Coronary artery (tissue), 2 donors: ENCODE measurements around the gene SLC4A7.
"Not testable (repeated sequence)": the region's sequence is repeated elsewhere in the genome, so short reads cannot be mapped to it uniquely, and the experiment has no call there.

Experiments used
- DNase-seq: peaks from one replicate; pipeline ENCODE4 v3.0.0-alpha.2; 2017; ENCODE audit warnings: low spot score
- H3K27ac ChIP-seq, 2 donors: fragments of 200-600 bp; sonication (generic); one replicate each; pipeline ENCODE4 v1.5.1; 2016 to 2019
- H3K4me3 ChIP-seq: fragments of 200-600 bp; sonication (generic); 2 replicates; pipeline ENCODE4 v1.5.1; 2016; ENCODE audit warnings: mild to moderate bottlenecking, moderate library complexity
- TF ChIP-seq, protein P1 (sequence below): fragments of 200-600 bp; sonication (generic); IDR thresholded peaks from one replicate; pipeline ENCODE4 v1.5.1; 2019; ENCODE audit warnings: antibody characterized with exemption

Gene SLC4A7

DNA sequence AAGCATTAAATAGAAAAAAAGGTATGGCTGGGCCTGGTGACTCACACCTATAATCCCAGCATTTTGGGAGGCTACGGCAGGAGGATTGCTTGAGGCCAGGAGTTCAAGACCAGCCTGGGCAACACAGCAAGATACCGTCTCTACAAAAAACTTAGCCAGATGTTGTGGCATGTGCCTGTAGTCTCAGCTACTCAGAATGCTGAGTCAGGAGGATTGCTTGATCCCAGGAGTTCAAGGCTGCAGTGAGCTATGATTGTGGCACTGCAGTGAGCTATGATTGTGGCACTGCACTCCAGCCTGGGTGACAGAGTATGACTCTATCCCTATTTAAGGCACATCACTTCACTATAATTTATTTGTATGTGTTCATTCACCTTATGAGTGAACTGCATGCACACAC, 54.3 kb downstream of the SLC4A7 start:
- TF ChIP-seq, protein P1, sequence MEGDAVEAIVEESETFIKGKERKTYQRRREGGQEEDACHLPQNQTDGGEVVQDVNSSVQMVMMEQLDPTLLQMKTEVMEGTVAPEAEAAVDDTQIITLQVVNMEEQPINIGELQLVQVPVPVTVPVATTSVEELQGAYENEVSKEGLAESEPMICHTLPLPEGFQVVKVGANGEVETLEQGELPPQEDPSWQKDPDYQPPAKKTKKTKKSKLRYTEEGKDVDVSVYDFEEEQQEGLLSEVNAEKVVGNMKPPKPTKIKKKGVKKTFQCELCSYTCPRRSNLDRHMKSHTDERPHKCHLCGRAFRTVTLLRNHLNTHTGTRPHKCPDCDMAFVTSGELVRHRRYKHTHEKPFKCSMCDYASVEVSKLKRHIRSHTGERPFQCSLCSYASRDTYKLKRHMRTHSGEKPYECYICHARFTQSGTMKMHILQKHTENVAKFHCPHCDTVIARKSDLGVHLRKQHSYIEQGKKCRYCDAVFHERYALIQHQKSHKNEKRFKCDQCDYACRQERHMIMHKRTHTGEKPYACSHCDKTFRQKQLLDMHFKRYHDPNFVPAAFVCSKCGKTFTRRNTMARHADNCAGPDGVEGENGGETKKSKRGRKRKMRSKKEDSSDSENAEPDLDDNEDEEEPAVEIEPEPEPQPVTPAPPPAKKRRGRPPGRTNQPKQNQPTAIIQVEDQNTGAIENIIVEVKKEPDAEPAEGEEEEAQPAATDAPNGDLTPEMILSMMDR = no peak
- Histone ChIP-seq H3K27ac (no peak overlapping the region), H3K4me3 (no peak overlapping the region)
- no peak for DNase-seq

DNA sequence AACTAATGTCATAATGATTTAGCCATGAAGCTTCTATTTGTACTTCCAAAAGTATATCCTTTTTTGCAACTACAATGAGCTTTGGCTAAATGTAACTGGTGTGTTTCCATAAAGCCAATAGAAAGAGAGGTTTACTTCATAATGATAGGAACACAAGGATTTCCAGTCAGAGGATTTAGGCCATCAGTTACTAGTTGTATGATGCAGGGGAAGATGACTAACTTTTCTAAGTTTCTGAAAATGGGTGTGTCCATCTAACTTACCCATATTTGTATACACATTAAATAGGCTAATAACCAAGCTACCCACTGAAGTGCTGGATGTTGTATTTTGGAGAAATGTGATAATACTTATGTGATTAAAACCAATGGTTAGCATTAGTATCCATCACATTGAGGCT, 55.7 kb downstream of the SLC4A7 start:
- no peak overlapping the region for H3K27ac ChIP-seq

DNA sequence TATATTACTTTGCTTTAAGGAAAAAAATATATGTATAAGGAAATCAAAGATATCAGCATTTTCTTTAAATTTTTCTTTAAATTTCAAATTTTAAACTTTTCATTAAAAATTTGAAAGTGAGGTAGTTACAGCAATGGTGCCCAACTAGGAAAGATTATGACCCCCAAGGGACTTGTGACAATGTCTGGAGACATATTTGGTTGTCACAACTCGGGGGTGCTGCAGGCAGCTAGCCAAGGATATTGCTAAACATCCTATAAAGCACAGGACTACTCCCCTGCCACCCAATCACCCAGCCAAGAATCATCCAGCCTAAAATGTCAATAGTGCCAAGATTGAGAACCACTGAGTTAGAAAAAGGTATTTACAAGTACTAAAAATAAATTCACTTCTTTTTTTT, 57.3 kb downstream of the SLC4A7 start:
- H3K27ac ChIP-seq = no peak overlapping the region
- H3K4me3 ChIP-seq = no peak overlapping the region
- TF ChIP-seq, protein P1 = no peak
- DNase-seq = no peak

More for the DNA sequence above, 55.7 kb downstream of the SLC4A7 start:
- TF ChIP-seq, protein P1 = no peak
- no peak overlapping the region for H3K4me3 ChIP-seq
- DNase-seq = no peak

DNA sequence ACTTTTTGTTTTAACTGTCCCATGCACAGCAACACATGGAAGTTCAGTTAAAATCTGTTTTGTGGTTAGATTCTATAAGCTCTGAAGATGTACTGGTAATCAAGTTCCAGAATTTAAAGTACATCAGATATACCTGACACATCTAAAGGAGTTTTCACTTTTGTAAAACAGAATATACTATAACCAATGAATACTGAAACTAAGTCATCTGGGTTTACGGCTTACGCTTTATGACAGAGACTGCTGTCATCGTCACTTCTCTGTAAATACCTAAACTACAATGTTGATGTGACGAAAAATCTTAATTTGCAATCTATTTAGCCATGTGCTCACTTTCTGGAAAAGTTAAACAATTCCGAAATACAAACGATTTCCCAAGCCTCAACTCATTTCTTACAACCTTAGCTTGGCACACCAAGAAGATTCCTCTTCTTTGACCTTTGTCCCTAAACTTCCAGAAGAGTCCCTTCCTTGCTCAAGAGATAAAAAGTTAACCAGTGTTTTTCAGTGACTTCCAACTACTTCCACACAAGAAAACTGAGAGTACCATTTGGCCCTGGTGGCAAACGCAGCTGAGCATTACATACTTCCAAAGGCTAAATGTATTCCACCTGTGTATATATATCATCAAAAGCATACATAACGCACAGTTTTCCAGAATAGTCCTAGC, 58.2 kb downstream of the SLC4A7 start:
- TF ChIP-seq, protein P1 = no peak

DNA sequence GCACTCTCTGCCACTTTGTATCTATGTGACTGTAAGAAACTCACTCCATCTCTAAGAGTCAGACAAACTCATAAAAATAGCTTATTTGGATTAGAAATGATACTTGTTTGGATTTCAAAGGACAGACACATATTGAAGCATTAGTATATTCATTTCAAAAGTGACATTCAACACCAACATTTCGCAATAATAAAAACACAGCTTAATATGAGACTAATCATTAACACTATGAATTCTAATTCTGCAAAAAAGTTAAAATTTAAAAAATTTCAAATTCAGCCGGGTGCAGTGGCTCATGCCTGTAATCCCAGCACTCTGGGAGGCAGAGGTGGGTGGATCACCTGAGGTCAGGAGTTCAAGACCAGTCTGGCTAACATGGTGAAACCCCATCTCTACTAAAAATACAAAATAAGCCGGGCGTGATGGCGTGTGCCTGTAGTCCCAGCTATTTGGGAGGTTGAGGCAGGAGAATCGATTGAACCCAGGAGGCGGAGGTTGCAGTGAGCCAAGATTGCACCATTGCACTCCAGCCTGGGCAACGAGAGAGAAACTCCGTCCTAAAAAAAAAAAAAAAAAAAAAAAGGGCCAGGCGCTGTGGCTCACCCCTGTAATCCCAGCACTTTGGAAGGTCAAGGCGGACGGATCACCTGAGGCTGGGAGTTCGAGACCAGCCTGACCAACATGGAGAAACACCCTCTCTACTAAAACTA, 59.2 kb downstream of the SLC4A7 start:
- DNase-seq, H3K4me3 ChIP-seq, H3K27ac ChIP-seq: not testable (repeated sequence)

More for the DNA sequence above, 58.2 kb downstream of the SLC4A7 start:
- DNase-seq = no peak
- no peak overlapping the region for H3K27ac ChIP-seq
- no peak overlapping the region for H3K4me3 ChIP-seq

DNA sequence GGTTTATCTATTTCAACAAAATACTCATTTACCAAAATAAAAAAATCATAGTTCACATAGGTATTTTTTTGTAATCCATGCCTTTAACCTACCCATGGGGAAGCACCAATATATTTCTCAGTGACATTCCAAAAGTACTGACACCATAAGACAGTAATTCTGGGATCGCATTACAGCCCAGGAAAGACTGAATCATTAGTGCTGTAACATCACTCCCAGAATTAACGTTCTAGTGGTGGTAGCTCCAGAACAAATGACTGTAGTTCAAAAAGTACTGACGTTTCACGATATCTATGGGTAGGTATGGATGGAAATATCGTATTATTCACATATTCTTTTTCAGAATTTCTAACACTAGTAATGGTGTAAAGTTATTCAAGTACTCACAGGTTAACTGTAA, 60.7 kb downstream of the SLC4A7 start:
- TF ChIP-seq, protein P1 = no peak
- no peak for DNase-seq
- Histone ChIP-seq H3K27ac (no peak overlapping the region), H3K4me3 (no peak overlapping the region)

DNA sequence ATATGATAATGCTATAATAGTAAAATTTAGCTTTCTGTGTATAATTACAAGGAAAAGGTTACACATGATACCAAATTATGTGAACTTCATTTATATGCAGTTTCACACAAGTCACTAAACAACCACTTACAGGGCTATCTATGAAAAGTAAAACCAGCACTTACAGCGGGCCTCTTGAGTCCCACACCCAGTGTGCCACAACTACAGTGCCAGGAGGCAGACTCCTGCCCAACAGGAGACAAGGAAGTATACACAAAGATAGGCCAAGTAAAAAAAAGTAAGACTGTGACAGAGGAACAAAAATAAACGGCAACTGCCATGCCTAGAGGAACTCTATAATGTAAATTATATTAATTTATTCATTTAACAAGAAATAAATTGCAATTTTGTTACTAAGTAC, 61.6 kb downstream of the SLC4A7 start:
- no peak for DNase-seq
- Histone ChIP-seq H3K4me3 (no peak overlapping the region), H3K27ac (no peak overlapping the region)
- TF ChIP-seq, protein P1 = no peak
